MM.1S (cell line): ENCODE data around the gene C16orf82.

Source experiments
- DNase-seq: peaks from one replicate; pipeline ENCODE4 v3.0.0-alpha.2; 2015
- H2AFZ ChIP-seq: fragments of 300-600 bp; sonication (generic); 2 replicates; pipeline ENCODE4 v1.6.0; 2016; ENCODE audit warnings: antibody characterized with exemption, low read length
- H3F3A ChIP-seq: fragments of 300-600 bp; sonication (generic); 2 replicates; pipeline ENCODE4 v1.6.1; 2016; ENCODE audit warnings: mild to moderate bottlenecking, antibody characterized with exemption, low read length, moderate library complexity, mixed read lengths; ENCODE audit not compliant: insufficient read depth
- H3K27ac ChIP-seq: fragments of 300-600 bp; sonication (generic); 2 replicates; pipeline ENCODE4 v1.5.1; 2016; ENCODE audit warnings: mild to moderate bottlenecking, low read length
- H3K27me3 ChIP-seq: fragments of 300-600 bp; sonication (generic); replicated peaks from 2 replicates; pipeline ENCODE4 v1.6.0; 2016; ENCODE audit warnings: low read length; ENCODE audit not compliant: insufficient read depth
- H3K36me3 ChIP-seq: fragments of 300-600 bp; sonication (generic); replicated peaks from 2 replicates; pipeline ENCODE4 v1.6.1; 2016; ENCODE audit warnings: mild to moderate bottlenecking, low read length, mixed read lengths; ENCODE audit not compliant: insufficient read depth
- H3K4me1 ChIP-seq: fragments of 300-600 bp; sonication (generic); 2 replicates; pipeline ENCODE4 v1.6.1; 2016; ENCODE audit warnings: low read length, mixed read lengths
- H3K4me2 ChIP-seq: fragments of 300-600 bp; sonication (generic); 2 replicates; pipeline ENCODE4 v1.6.0; 2016; ENCODE audit warnings: low read depth, low read length
- H3K4me3 ChIP-seq: fragments of 300-600 bp; sonication (generic); 2 replicates; pipeline ENCODE4 v1.5.1; 2016; ENCODE audit warnings: low read length, mixed read lengths
- H3K79me2 ChIP-seq: fragments of 300-600 bp; sonication (generic); 2 replicates; pipeline ENCODE4 v1.6.1; 2016; ENCODE audit warnings: mixed run types, low read length, mixed read lengths
- H3K9ac ChIP-seq: fragments of 300-600 bp; sonication (generic); 2 replicates; pipeline ENCODE4 v1.6.1; 2016; ENCODE audit warnings: low read length, mixed read lengths
- H3K9me2 ChIP-seq: fragments of 300-600 bp; sonication (generic); replicated peaks from 2 replicates; pipeline ENCODE4 v1.6.1; 2016; ENCODE audit warnings: mild to moderate bottlenecking, low read length, mixed read lengths; ENCODE audit not compliant: insufficient read depth
- H3K9me3 ChIP-seq: fragments of 300-600 bp; sonication (generic); replicated peaks from 2 replicates; pipeline ENCODE4 v1.6.1; 2016; ENCODE audit warnings: mild to moderate bottlenecking, low read length, mixed read lengths; ENCODE audit not compliant: insufficient read depth
- H4K20me1 ChIP-seq: fragments of 300-600 bp; sonication (generic); 2 replicates; pipeline ENCODE4 v1.6.1; 2016; ENCODE audit warnings: mild to moderate bottlenecking, low read length, moderate library complexity, mixed read lengths; ENCODE audit not compliant: insufficient read depth
- CTCF ChIP-seq: fragments of 300-600 bp; sonication (generic); IDR thresholded peaks from 2 replicates; pipeline ENCODE4 v1.5.1; 2016; ENCODE audit warnings: antibody characterized with exemption, low read length, mixed read lengths
- EZH2 ChIP-seq: fragments of 300-600 bp; sonication (generic); optimal IDR thresholded peaks from 2 replicates; pipeline ENCODE3; 2017; ENCODE audit warnings: low read depth, mild to moderate bottlenecking, antibody characterized with exemption, low read length, mixed read lengths
- EZH2phosphoT487 ChIP-seq: fragments of 300-600 bp; sonication (generic); IDR thresholded peaks from 2 replicates; pipeline ENCODE4 v1.6.1; 2018; ENCODE audit warnings: antibody characterized with exemption, low read length

The C16orf82 gene

DNA sequence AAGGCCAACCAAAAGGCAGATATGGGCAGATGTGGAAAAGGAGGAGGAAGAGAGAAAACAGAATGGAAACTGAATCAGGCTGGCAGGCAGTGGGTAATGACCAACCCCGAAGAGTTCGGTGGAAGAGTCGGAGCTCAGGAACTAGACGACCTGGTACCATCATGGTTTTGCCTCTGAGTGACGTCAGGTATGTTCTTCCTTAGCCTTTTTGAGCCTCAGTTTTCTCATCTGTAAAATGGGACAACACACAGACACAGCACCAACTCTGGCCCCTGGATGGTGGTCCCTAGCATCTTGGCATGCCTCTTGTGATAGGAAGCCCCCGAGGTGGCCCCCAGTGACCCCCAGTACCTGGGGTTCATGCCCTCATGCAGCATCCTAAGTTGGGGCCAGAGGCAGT is 37.2 kb upstream of the C16orf82 start:
- Histone ChIP-seq H3K27me3 (no peaks in the 10 kb centered on the region), H4K20me1 (no peaks in the 10 kb centered on the region), H3K9me2 (no peaks in the 10 kb centered on the region), H3K27ac (no peak overlapping the region), H3K9me3 (no peaks in the 10 kb centered on the region), H3K36me3 (no peaks in the 10 kb centered on the region), H2AFZ (no peak overlapping the region), H3K4me2 (no peak overlapping the region), H3K9ac (no peak overlapping the region), H3K79me2 (no peaks in the 10 kb centered on the region), H3K4me1 (no peaks in the 10 kb centered on the region), H3F3A (no peaks in the 10 kb centered on the region), H3K4me3 (no peak overlapping the region)
- TF ChIP-seq EZH2phosphoT487 (no peak), EZH2 (no peak), CTCF (no peak)
- no peak for DNase-seq

- H3K36me3 ChIP-seq: no peaks in the 10 kb centered on the region
- TF ChIP-seq EZH2 (no peak), CTCF (no peak), EZH2phosphoT487 (no peak)
- H3K9me2 ChIP-seq: no peaks in the 10 kb centered on the region
- DNase-seq: no peak
- H3K4me2 ChIP-seq: no peak overlapping the region
- no peaks in the 10 kb centered on the region for H3K27me3 ChIP-seq
- no peaks in the 10 kb centered on the region for H3F3A ChIP-seq
- no peak overlapping the region for H3K9ac ChIP-seq
- no peaks in the 10 kb centered on the region for H3K4me1 ChIP-seq
- no peak overlapping the region for H3K27ac ChIP-seq
- H3K9me3 ChIP-seq: no peaks in the 10 kb centered on the region
- H3K79me2 ChIP-seq: no peaks in the 10 kb centered on the region
- no peaks in the 10 kb centered on the region for H4K20me1 ChIP-seq
- no peak overlapping the region for H3K4me3 ChIP-seq
- no peak overlapping the region for H2AFZ ChIP-seq
Observed at GRCh38 chr16:27033281-27033979, 33.3 kb upstream of the C16orf82 start.

DNA sequence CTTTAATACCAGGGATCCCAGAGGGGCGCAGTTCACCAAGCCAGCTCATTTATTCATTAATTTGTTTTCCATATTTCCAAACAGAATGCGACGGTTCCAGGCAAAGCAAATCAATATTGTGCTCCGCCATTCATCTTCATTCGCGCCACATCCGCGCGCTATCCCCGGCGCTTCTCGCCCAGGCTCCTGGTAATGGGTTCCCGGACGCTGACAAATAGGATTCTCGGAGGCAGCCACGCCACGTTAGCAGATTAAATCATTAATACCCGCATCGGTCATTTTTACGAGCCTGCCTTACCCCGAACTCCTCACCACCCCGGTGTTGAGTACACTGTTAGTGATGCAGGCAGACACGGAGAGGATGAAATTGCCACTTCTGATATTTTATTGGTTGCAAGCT is 26.0 kb upstream of the C16orf82 start:
- H2AFZ ChIP-seq: no peak overlapping the region

More for the DNA sequence above, 26.0 kb upstream of the C16orf82 start:
- Histone ChIP-seq H3K4me2 (no peak overlapping the region), H3K27me3 (no peaks in the 10 kb centered on the region), H3K79me2 (no peaks in the 10 kb centered on the region), H3K4me3 (no peak overlapping the region), H3K27ac (no peak overlapping the region), H3K4me1 (no peaks in the 10 kb centered on the region), H3K9me3 (no peaks in the 10 kb centered on the region), H3F3A (no peaks in the 10 kb centered on the region), H3K9me2 (no peaks in the 10 kb centered on the region), H4K20me1 (no peaks in the 10 kb centered on the region), H3K9ac (no peak overlapping the region), H3K36me3 (no peaks in the 10 kb centered on the region)
- TF ChIP-seq CTCF: no peak
- TF ChIP-seq EZH2: no peak
- no peak for TF ChIP-seq EZH2phosphoT487
- DNase-seq: no peak
